ENCODE results near the gene ERBB4.

- no peak for TF ChIP-seq EZH2phosphoT487 (IDR thresholded peaks at IDR 0.05; ENCODE audit: borderline replicate concordance, low read length)
- TF ChIP-seq CTCF (IDR thresholded peaks at IDR 0.05; ENCODE audit: low read depth, low read length, poor library complexity, severe bottlenecking): no peak
Observed at GRCh38 chr2:211457325-211457724, 1081.3 kb downstream of the ERBB4 start.

Measured in DOHH2 (cell line).